Neural progenitor cell (in vitro differentiated cells): ENCODE data around the gene NPHP1. TPM values are rescaled to one million over a fixed set of nuclear protein-coding genes. Genes with fewer than 3 reads are reported as not detected.
"Not testable (repeated sequence)": the region's sequence is repeated elsewhere in the genome, so short reads cannot be mapped to it uniquely, and the experiment has no call there.

Source experiments
- DNase-seq: peaks from one replicate; pipeline ENCODE4 v3.0.0-alpha.2; 2016; ENCODE audit warnings: low spot score
- H2AFZ ChIP-seq: fragments of 200-600 bp; sonication (generic); replicated peaks from 2 replicates; pipeline ENCODE4 v1.6.1; 2016; ENCODE audit warnings: antibody characterized with exemption
- H3F3A ChIP-seq: fragments of 200-600 bp; sonication (generic); 2 replicates; pipeline ENCODE4 v1.6.1; 2016; ENCODE audit warnings: antibody characterized with exemption, low read depth
- H3K27ac ChIP-seq: fragments of 200-600 bp; sonication (generic); 2 replicates; pipeline ENCODE4 v1.5.1; 2016; ENCODE audit warnings: mild to moderate bottlenecking
- H3K27me3 ChIP-seq: fragments of 200-600 bp; sonication (generic); 2 replicates; pipeline ENCODE4 v1.6.1; 2016; ENCODE audit warnings: mild to moderate bottlenecking, moderate library complexity
- H3K36me3 ChIP-seq: fragments of 200-600 bp; sonication (generic); 2 replicates; pipeline ENCODE4 v1.5.1; 2016
- H3K4me1 ChIP-seq: fragments of 200-600 bp; sonication (generic); 2 replicates; pipeline ENCODE4 v1.6.1; 2016; ENCODE audit warnings: mixed run types
- H3K4me2 ChIP-seq: fragments of 200-600 bp; sonication (generic); 2 replicates; pipeline ENCODE4 v1.6.1; 2016
- H3K4me3 ChIP-seq: fragments of 200-600 bp; sonication (generic); 2 replicates; pipeline ENCODE4 v1.5.1; 2016
- H3K79me2 ChIP-seq: fragments of 200-600 bp; sonication (generic); 2 replicates; pipeline ENCODE4 v1.6.1; 2016; ENCODE audit warnings: low read depth
- H3K9ac ChIP-seq: fragments of 200-600 bp; sonication (generic); 2 replicates; pipeline ENCODE4 v1.6.1; 2016
- H3K9me3 ChIP-seq: fragments of 200-600 bp; sonication (generic); 2 replicates; pipeline ENCODE4 v1.5.1; 2016; ENCODE audit warnings: low read depth
- H4K20me1 ChIP-seq: fragments of 200-600 bp; sonication (generic); 2 replicates; pipeline ENCODE4 v1.6.1; 2016; ENCODE audit warnings: low read depth
- H3K27ac Mint-ChIP-seq: 3 replicates; pipeline ENCODE4 v1.8.0; 2021; ENCODE audit warnings: mixed read lengths
- H3K27me3 Mint-ChIP-seq: 2 replicates; pipeline ENCODE4 v1.8.0; 2022; ENCODE audit warnings: low read depth, mild to moderate bottlenecking, inconsistent platforms, moderate library complexity, mixed read lengths; ENCODE audit not compliant: insufficient read depth
- H3K36me3 Mint-ChIP-seq: 3 replicates; pipeline ENCODE4 v1.8.0; 2021; ENCODE audit warnings: mixed read lengths
- H3K4me1 Mint-ChIP-seq: 3 replicates; pipeline ENCODE4 v1.8.0; 2021; ENCODE audit warnings: mixed read lengths
- H3K4me3 Mint-ChIP-seq: 3 replicates; pipeline ENCODE4 v1.8.0; 2021; ENCODE audit warnings: mild to moderate bottlenecking, moderate library complexity, mixed read lengths
- H3K9me3 Mint-ChIP-seq: 3 replicates; pipeline ENCODE4 v1.8.0; 2020; ENCODE audit warnings: mixed read lengths
- CTCF ChIP-seq: fragments of 200-600 bp; sonication (generic); IDR thresholded peaks from 2 replicates; pipeline ENCODE4 v1.5.1; 2017; ENCODE audit warnings: antibody characterized with exemption, mild to moderate bottlenecking
- EZH2 ChIP-seq: fragments of 200-600 bp; sonication (generic); IDR thresholded peaks from 2 replicates; pipeline ENCODE4 v1.6.1; 2017; ENCODE audit warnings: antibody characterized with exemption, mild to moderate bottlenecking, moderate library complexity
- EZH2phosphoT487 ChIP-seq: fragments of 200-600 bp; sonication (generic); IDR thresholded peaks from 2 replicates; pipeline ENCODE4 v1.6.1; 2017; ENCODE audit warnings: antibody characterized with exemption
- total RNA-seq: library from RNA; depleted of rRNA; stranded (reverse); fragments of >200 nt; gene quantifications from 2 replicates; pipeline ENCODE4 v1.2.3, GENCODE V29; 2015; ENCODE audit warnings: low replicate concordance

Gene NPHP1
- total RNA-seq, 1 donor from 2014 or later, result 8.1 TPM

- Histone ChIP-seq H3F3A (no peaks in the 10 kb centered on the region), H3K36me3 (no peaks in the 10 kb centered on the region), H2AFZ (no peak overlapping the region), H3K9me3 (no peaks in the 10 kb centered on the region), H3K4me3 (no peak overlapping the region), H3K9ac (no peak overlapping the region), H3K27me3 (no peaks in the 10 kb centered on the region), H3K79me2 (no peaks in the 10 kb centered on the region), H3K4me2 (no peak overlapping the region), H3K4me1 (no peaks in the 10 kb centered on the region), H3K27ac (no peak overlapping the region), H4K20me1 (no peaks in the 10 kb centered on the region)
- Mint-ChIP-seq H3K4me1 (peaks cover 5% of the 10 kb centered on the region), H3K9me3 (peaks cover 5% of the 10 kb centered on the region), H3K36me3 (no peaks in the 10 kb centered on the region), H3K27ac (peak overlapping the region; percentile 15), H3K27me3 (peaks cover 11% of the 10 kb centered on the region), H3K4me3 (no peak overlapping the region)
- DNase-seq, result no peak
- no peak for TF ChIP-seq EZH2phosphoT487
- TF ChIP-seq EZH2, result no peak
- no peak for TF ChIP-seq CTCF
Observed at GRCh38 chr2:110101901-110102803, 102.7 kb downstream of the NPHP1 start.

GRCh38 chr2:110101280-110101844 is 103.5 kb downstream of the NPHP1 start:
- H3K4me1 ChIP-seq, result no peaks in the 10 kb centered on the region
- H2AFZ ChIP-seq, result no peak overlapping the region
- Mint-ChIP-seq H3K27ac (no peak overlapping the region), H3K4me1 (peaks cover 5% of the 10 kb centered on the region), H3K27me3 (peaks cover 9% of the 10 kb centered on the region), H3K9me3 (peaks cover 2% of the 10 kb centered on the region), H3K36me3 (no peaks in the 10 kb centered on the region), H3K4me3 (no peak overlapping the region)
- H3K9ac ChIP-seq, result no peak overlapping the region
- TF ChIP-seq EZH2phosphoT487 (no peak), CTCF (no peak), EZH2 (no peak)
- H3F3A ChIP-seq, result no peaks in the 10 kb centered on the region
- DNase-seq, result no peak
- no peaks in the 10 kb centered on the region for H3K36me3 ChIP-seq
- H3K9me3 ChIP-seq, result no peaks in the 10 kb centered on the region
- H3K4me2 ChIP-seq, result no peak overlapping the region
- no peaks in the 10 kb centered on the region for H3K79me2 ChIP-seq
- H4K20me1 ChIP-seq, result no peaks in the 10 kb centered on the region
- H3K4me3 ChIP-seq, result no peak overlapping the region
- H3K27ac ChIP-seq, result no peak overlapping the region
- no peaks in the 10 kb centered on the region for H3K27me3 ChIP-seq

GRCh38 chr2:110100880-110101279 is 103.9 kb downstream of the NPHP1 start:
- H3K9me3 Mint-ChIP-seq, H3K9ac ChIP-seq: not testable (repeated sequence)

GRCh38 chr2:110100480-110100879 is 104.3 kb downstream of the NPHP1 start:
- Histone ChIP-seq H3K36me3 (no peaks in the 10 kb centered on the region), H3K4me2 (no peak overlapping the region), H3K4me1 (no peaks in the 10 kb centered on the region), H3K27ac (no peak overlapping the region), H3K9me3 (no peaks in the 10 kb centered on the region), H4K20me1 (no peaks in the 10 kb centered on the region), H3F3A (no peaks in the 10 kb centered on the region), H3K4me3 (no peak overlapping the region), H3K27me3 (no peaks in the 10 kb centered on the region), H3K79me2 (no peaks in the 10 kb centered on the region), H3K9ac (no peak overlapping the region), H2AFZ (no peak overlapping the region)
- Mint-ChIP-seq H3K27me3 (peaks cover 9% of the 10 kb centered on the region), H3K27ac (peak overlapping the region; percentile 86), H3K9me3 (peaks cover 2% of the 10 kb centered on the region), H3K36me3 (no peaks in the 10 kb centered on the region), H3K4me1 (peaks cover 5% of the 10 kb centered on the region), H3K4me3 (no peak overlapping the region)
- TF ChIP-seq CTCF (no peak), EZH2 (no peak), EZH2phosphoT487 (no peak)
- no peak for DNase-seq

More at GRCh38 chr2:110100880-110101279, 103.9 kb downstream of the NPHP1 start:
- not testable (repeated sequence) for H3K27ac ChIP-seq, DNase-seq, H3K27ac Mint-ChIP-seq, H3K79me2 ChIP-seq, H3K36me3 ChIP-seq, H3K4me1 Mint-ChIP-seq, H3K4me3 Mint-ChIP-seq, H3K9me3 ChIP-seq, H3K27me3 ChIP-seq, H3K36me3 Mint-ChIP-seq, H3K27me3 Mint-ChIP-seq, H3F3A ChIP-seq, H4K20me1 ChIP-seq, H3K4me1 ChIP-seq, H3K4me2 ChIP-seq, H2AFZ ChIP-seq, H3K4me3 ChIP-seq
